HepG2 (cell line): ENCODE data around the gene CCDC201. TPM values are rescaled to one million over a fixed set of nuclear protein-coding genes. Genes with fewer than 3 reads are reported as not detected.

Source experiments
- ATF4 ChIP-seq, 2 experiments: fragments of 450-650 bp in 1 of 2; sonication (generic) in 1 of 2; formaldehyde crosslinking; IDR thresholded peaks; 2 replicates each; pipeline versions ENCODE4 v1.5.0 to v1.8.0; 2020 to 2022; ENCODE audit warnings: mild to moderate bottlenecking in 1 of 2, missing genetic modification reagents in 1 of 2
- BRF2 ChIP-seq: sonication (generic); formaldehyde crosslinking; IDR thresholded peaks from 2 replicates; pipeline ENCODE4 v1.8.1; 2022; ENCODE audit warnings: mild to moderate bottlenecking, missing genetic modification reagents
- CCAR2 ChIP-seq: fragments of 200-400 bp; formaldehyde crosslinking; optimal IDR thresholded peaks from 2 replicates; pipeline ENCODE3; 2018; ENCODE audit warnings: low read depth, mild to moderate bottlenecking, low read length, moderate library complexity
- DPF2 ChIP-seq: sonication (generic); formaldehyde crosslinking; IDR thresholded peaks from 2 replicates; pipeline ENCODE4 v1.4.0; 2020; ENCODE audit warnings: mild to moderate bottlenecking, low read depth, missing genetic modification reagents, borderline replicate concordance
- GATAD2A ChIP-seq: IDR thresholded peaks from 2 replicates; pipeline ENCODE4 v1.6.1; 2016
- KDM5A ChIP-seq: fragments of 200-600 bp; sonication (generic); IDR thresholded peaks from 2 replicates; pipeline ENCODE4 v1.7.0; 2018; ENCODE audit warnings: antibody characterized with exemption, mild to moderate bottlenecking, low read length, borderline replicate concordance
- MAFF ChIP-seq: IDR thresholded peaks from 2 replicates; pipeline ENCODE4 v1.6.1; 2011; ENCODE audit warnings: low read depth, low read length, improper control_type of control experiment
- MAZ ChIP-seq, 2 experiments: sonication (generic) in 1 of 2; formaldehyde crosslinking in 1 of 2; IDR thresholded peaks; 2 replicates each; pipeline versions ENCODE4 v1.5.0 to v1.6.1; 2012 to 2020; ENCODE audit warnings: low read depth in 2 of 2, mild to moderate bottlenecking in 2 of 2, borderline replicate concordance in 1 of 2, improper control_type of control experiment in 1 of 2, low read length in 1 of 2, missing genetic modification reagents in 1 of 2, moderate library complexity in 1 of 2
- NCOA5 ChIP-seq: sonication (generic); formaldehyde crosslinking; IDR thresholded peaks from 2 replicates; pipeline ENCODE4 v1.4.0; 2020; ENCODE audit warnings: missing genetic modification reagents
- NCOR1 ChIP-seq: fragments of 200-600 bp; sonication (generic); IDR thresholded peaks from 2 replicates; pipeline ENCODE4 v1.7.0; 2017; ENCODE audit warnings: antibody characterized with exemption, low read length, borderline replicate concordance
- RBM39 ChIP-seq: fragments of 200-400 bp; formaldehyde crosslinking; IDR thresholded peaks from one replicate; pipeline ENCODE4 v1.6.1; 2018; ENCODE audit warnings: antibody characterized with exemption, mild to moderate bottlenecking, low read depth, low read length; ENCODE audit not compliant: poor library complexity, severe bottlenecking
- SRY ChIP-seq: sonication (generic); formaldehyde crosslinking; IDR thresholded peaks from 2 replicates; pipeline ENCODE4 v1.8.0; 2022; ENCODE audit warnings: mild to moderate bottlenecking, missing genetic modification reagents
- TCF7 ChIP-seq: sonication (generic); IDR thresholded peaks from 2 replicates; pipeline ENCODE4 v1.6.1; 2016; ENCODE audit warnings: antibody characterized with exemption, low read depth
- TEAD2 ChIP-seq: sonication (generic); formaldehyde crosslinking; IDR thresholded peaks from 2 replicates; pipeline ENCODE4 v1.9.0; 2021; ENCODE audit warnings: missing genetic modification reagents
- TFAP4 ChIP-seq: sonication (generic); IDR thresholded peaks from 2 replicates; pipeline ENCODE4 v1.6.1; 2016; ENCODE audit warnings: low read depth, borderline replicate concordance
- TOPORS ChIP-seq: sonication (generic); formaldehyde crosslinking; IDR thresholded peaks from 2 replicates; pipeline ENCODE4 v1.8.0; 2023; ENCODE audit warnings: mild to moderate bottlenecking, missing genetic modification reagents
- ZBTB38 ChIP-seq: sonication (generic); formaldehyde crosslinking; IDR thresholded peaks from 2 replicates; pipeline ENCODE4 v1.5.1; 2020; ENCODE audit warnings: mild to moderate bottlenecking, missing genetic modification reagents
- ZNF609 ChIP-seq: sonication (generic); formaldehyde crosslinking; IDR thresholded peaks from 2 replicates; pipeline ENCODE4 v1.4.0; 2020; ENCODE audit warnings: mild to moderate bottlenecking, missing genetic modification reagents, borderline replicate concordance
- ZNF768 ChIP-seq: sonication (generic); formaldehyde crosslinking; IDR thresholded peaks from 2 replicates; pipeline ENCODE4 v1.4.0; 2020; ENCODE audit warnings: missing genetic modification reagents
- polyA plus RNA-seq, 8 experiments: library from polyadenylated mRNA; depleted of rRNA in 3 of 8; stranded (reverse) in 7 of 8; unstranded in 1 of 8; fragments of >200 nt; fragmentation: Illumina TruSeq in 4 of 8; extraction: Trizol in 4 of 8; gene quantifications; 2 replicates each; pipeline versions ENCODE4 v1.2.1 to v1.2.3, GENCODE V29; 2011 to 2016; ENCODE audit warnings: low read depth in 4 of 8, missing spikeins in 1 of 8, mixed read lengths in 1 of 8; ENCODE audit not compliant: insufficient read depth in 1 of 8
- total RNA-seq, 5 experiments: library from RNA; depleted of rRNA; stranded (reverse); fragments of >200 nt; fragmentation: Illumina TruSeq; extraction: Trizol; gene quantifications; 2 replicates each; pipeline ENCODE4 v1.2.3, GENCODE V29; 2016; ENCODE audit warnings: low read depth in 1 of 5

The CCDC201 gene
- total and polyA plus RNA-seq, 2 of the 13 experiments (the other 11 are each of a cell fraction or from before 2014, with no cell fraction given): 0.92 TPM; not detected in 1

- TF ChIP-seq RBM39 (no peak), DPF2 (peak; percentile 88), CCAR2 (no peak), TFAP4 (peak; percentile 99), ZNF609 (peak; percentile 99), NCOA5 (CRISPR knock-in tag) (no peak), TEAD2 (CRISPR knock-in tag) (no peak), GATAD2A (peak; percentile 99), MAZ (IDR thresholded peaks at IDR 0.05; ENCODE audit: borderline replicate concordance, low read depth, low read length) (peak; percentile 96), MAZ (CRISPR knock-in tag; IDR thresholded peaks at IDR 0.05; ENCODE audit: low read depth) (peak; percentile 74; the same call in 1 of the 2 replicates), KDM5A (no peak; the same call in 1 of the 2 replicates), SRY (no peak), ZNF768 (peak; percentile 32; the same call in 1 of the 2 replicates), NCOR1 (peak; percentile 85), BRF2 (peak; percentile 47; the same call in 1 of the 2 replicates), TCF7 (peak; percentile 95), TOPORS (CRISPR knock-in tag) (peak; percentile 79; the same call in 1 of the 2 replicates), ZBTB38 (CRISPR knock-in tag) (peak; percentile 89), ATF4 (CRISPR knock-in tag; IDR thresholded peaks at IDR 0.05) (peak in 1 of 2 experiments; percentile 97; a peak in 2 of 4 replicates), MAFF (peak; percentile 28; the same call in 1 of the 2 replicates)
Measured at GRCh38 chr7:45885264-45885882, 12.5 kb upstream of the CCDC201 start (continued).
